ENCODE measurements around the gene BHLHE23. TPM values are rescaled to one million over a fixed set of nuclear protein-coding genes. Genes with fewer than 3 reads are reported as not detected.

The BHLHE23 gene
- total RNA-seq, 1 donor from 2014 or later = not detected

GRCh38 chr20:62983210-62983609 lies 23.6 kb downstream of the BHLHE23 start:
- DNase-seq (ENCODE audit: low spot score) = no peak
- H3K27me3 Mint-ChIP-seq (ENCODE audit: low read depth) = peaks cover 42% of the 10 kb centered on the region
- H3K4me3 Mint-ChIP-seq (ENCODE audit: low read depth) = no peak overlapping the region
- intact Hi-C loops (cut with micrococcal nuclease) = no loop called here
- H3K36me3 Mint-ChIP-seq (ENCODE audit: low read depth) = no peaks in the 10 kb centered on the region
- H3K27ac Mint-ChIP-seq = no peak overlapping the region
- H3K9me3 Mint-ChIP-seq = no peaks in the 10 kb centered on the region
- peaks cover 12% of the 10 kb centered on the region for H3K4me1 Mint-ChIP-seq (ENCODE audit: low read depth)

GRCh38 chr20:62982124-62983075 lies 24.4 kb downstream of the BHLHE23 start:
- no peak overlapping the region for H3K4me3 Mint-ChIP-seq (ENCODE audit: low read depth)

GRCh38 chr20:62980970-62981369 lies 25.8 kb downstream of the BHLHE23 start:
- Mint-ChIP-seq H3K4me3 (ENCODE audit: low read depth) (no peak overlapping the region), H3K27me3 (ENCODE audit: low read depth) (peaks cover 50% of the 10 kb centered on the region), H3K4me1 (ENCODE audit: low read depth) (peaks cover 22% of the 10 kb centered on the region)

More at GRCh38 chr20:62982124-62983075, 24.4 kb downstream of the BHLHE23 start:
- DNase-seq (ENCODE audit: low spot score) = no peak
- H3K36me3 Mint-ChIP-seq (ENCODE audit: low read depth) = no peaks in the 10 kb centered on the region
- intact Hi-C loops (cut with micrococcal nuclease) = no loop called here
- H3K4me1 Mint-ChIP-seq (ENCODE audit: low read depth) = peaks cover 19% of the 10 kb centered on the region
- no peaks in the 10 kb centered on the region for H3K9me3 Mint-ChIP-seq
- H3K27me3 Mint-ChIP-seq (ENCODE audit: low read depth) = peaks cover 42% of the 10 kb centered on the region
- no peak overlapping the region for H3K27ac Mint-ChIP-seq

GRCh38 chr20:62980380-62980960 lies 26.3 kb downstream of the BHLHE23 start:
- no peaks in the 10 kb centered on the region for H3K9me3 Mint-ChIP-seq
- H3K4me1 Mint-ChIP-seq (ENCODE audit: low read depth) = peaks cover 22% of the 10 kb centered on the region
- H3K4me3 Mint-ChIP-seq (ENCODE audit: low read depth) = no peak overlapping the region
- intact Hi-C loops (cut with micrococcal nuclease) = no loop called here
- H3K27ac Mint-ChIP-seq = no peak overlapping the region
- DNase-seq (ENCODE audit: low spot score) = no peak
- H3K36me3 Mint-ChIP-seq (ENCODE audit: low read depth) = no peaks in the 10 kb centered on the region
- peaks cover 50% of the 10 kb centered on the region for H3K27me3 Mint-ChIP-seq (ENCODE audit: low read depth)

More at GRCh38 chr20:62980970-62981369, 25.8 kb downstream of the BHLHE23 start:
- intact Hi-C loops (cut with micrococcal nuclease) = no loop called here
- Mint-ChIP-seq H3K27ac (no peak overlapping the region), H3K36me3 (ENCODE audit: low read depth) (no peaks in the 10 kb centered on the region), H3K9me3 (no peaks in the 10 kb centered on the region)
- DNase-seq (ENCODE audit: low spot score) = peak; percentile 32

GRCh38 chr20:62979876-62980373 lies 26.8 kb downstream of the BHLHE23 start:
- intact Hi-C loops (cut with micrococcal nuclease) = no loop called here
- H3K4me1 Mint-ChIP-seq (ENCODE audit: low read depth) = peaks cover 22% of the 10 kb centered on the region
- H3K9me3 Mint-ChIP-seq = no peaks in the 10 kb centered on the region
- no peaks in the 10 kb centered on the region for H3K36me3 Mint-ChIP-seq (ENCODE audit: low read depth)
- no peak for DNase-seq (ENCODE audit: low spot score)
- no peak overlapping the region for H3K4me3 Mint-ChIP-seq (ENCODE audit: low read depth)
- H3K27ac Mint-ChIP-seq = no peak overlapping the region
- H3K27me3 Mint-ChIP-seq (ENCODE audit: low read depth) = peaks cover 50% of the 10 kb centered on the region

GRCh38 chr20:62979310-62979709 lies 27.5 kb downstream of the BHLHE23 start:
- Mint-ChIP-seq H3K36me3 (ENCODE audit: low read depth) (no peaks in the 10 kb centered on the region), H3K4me3 (ENCODE audit: low read depth) (no peak overlapping the region), H3K4me1 (ENCODE audit: low read depth) (peaks cover 22% of the 10 kb centered on the region), H3K9me3 (no peaks in the 10 kb centered on the region), H3K27me3 (ENCODE audit: low read depth) (peaks cover 50% of the 10 kb centered on the region), H3K27ac (no peak overlapping the region)
- no peak for DNase-seq (ENCODE audit: low spot score)
- intact Hi-C loops (cut with micrococcal nuclease) = no loop called here

GRCh38 chr20:62978561-62978943 lies 28.2 kb downstream of the BHLHE23 start:
- peaks cover 22% of the 10 kb centered on the region for H3K4me1 Mint-ChIP-seq (ENCODE audit: low read depth)
- H3K27me3 Mint-ChIP-seq (ENCODE audit: low read depth) = peaks cover 49% of the 10 kb centered on the region
- no peaks in the 10 kb centered on the region for H3K36me3 Mint-ChIP-seq (ENCODE audit: low read depth)
- no peaks in the 10 kb centered on the region for H3K9me3 Mint-ChIP-seq
- DNase-seq (ENCODE audit: low spot score) = no peak
- peak overlapping the region; percentile 37 for H3K4me3 Mint-ChIP-seq (ENCODE audit: low read depth)
- H3K27ac Mint-ChIP-seq = no peak overlapping the region
- intact Hi-C loops (cut with micrococcal nuclease) = no loop called here

GRCh38 chr20:62977613-62978560 lies 28.9 kb downstream of the BHLHE23 start:
- H3K4me3 Mint-ChIP-seq (ENCODE audit: low read depth) = peak overlapping the region; percentile 37
- no peaks in the 10 kb centered on the region for H3K36me3 Mint-ChIP-seq (ENCODE audit: low read depth)
- no peaks in the 10 kb centered on the region for H3K9me3 Mint-ChIP-seq
- DNase-seq (ENCODE audit: low spot score) = peak; percentile 65
- H3K27ac Mint-ChIP-seq = no peak overlapping the region
- peaks cover 20% of the 10 kb centered on the region for H3K4me1 Mint-ChIP-seq (ENCODE audit: low read depth)
- intact Hi-C loops (cut with micrococcal nuclease) = no loop called here
- H3K27me3 Mint-ChIP-seq (ENCODE audit: low read depth) = peaks cover 49% of the 10 kb centered on the region

- DNase-seq (ENCODE audit: low spot score) = no peak
- Mint-ChIP-seq H3K36me3 (ENCODE audit: low read depth) (no peaks in the 10 kb centered on the region), H3K27me3 (ENCODE audit: low read depth) (peaks cover 52% of the 10 kb centered on the region), H3K9me3 (no peaks in the 10 kb centered on the region), H3K4me1 (ENCODE audit: low read depth) (peaks cover 24% of the 10 kb centered on the region), H3K4me3 (ENCODE audit: low read depth) (no peak overlapping the region), H3K27ac (no peak overlapping the region)
- intact Hi-C loops (cut with micrococcal nuclease) = no loop called here
Observed at GRCh38 chr20:62976886-62977285, 29.9 kb downstream of the BHLHE23 start.

- no peaks in the 10 kb centered on the region for H3K36me3 Mint-ChIP-seq (ENCODE audit: low read depth)
- DNase-seq (ENCODE audit: low spot score) = no peak
- intact Hi-C loops (cut with micrococcal nuclease) = no loop called here
- peaks cover 26% of the 10 kb centered on the region for H3K4me1 Mint-ChIP-seq (ENCODE audit: low read depth)
- H3K9me3 Mint-ChIP-seq = no peaks in the 10 kb centered on the region
- peaks cover 54% of the 10 kb centered on the region for H3K27me3 Mint-ChIP-seq (ENCODE audit: low read depth)
- H3K4me3 Mint-ChIP-seq (ENCODE audit: low read depth) = no peak overlapping the region
- H3K27ac Mint-ChIP-seq = no peak overlapping the region
Observed at GRCh38 chr20:62975812-62976508, 30.8 kb downstream of the BHLHE23 start.

- no peak for DNase-seq (ENCODE audit: low spot score)
- Mint-ChIP-seq H3K27me3 (ENCODE audit: low read depth) (peaks cover 50% of the 10 kb centered on the region), H3K27ac (no peak overlapping the region), H3K36me3 (ENCODE audit: low read depth) (no peaks in the 10 kb centered on the region), H3K4me3 (ENCODE audit: low read depth) (no peak overlapping the region), H3K9me3 (no peaks in the 10 kb centered on the region), H3K4me1 (ENCODE audit: low read depth) (peaks cover 26% of the 10 kb centered on the region)
- intact Hi-C loops (cut with micrococcal nuclease) = no loop called here
Observed at GRCh38 chr20:62975251-62975760, 31.5 kb downstream of the BHLHE23 start.
